H1 (cell line): ENCODE results near the gene PRR36.

Source experiments
- CHD1 ChIP-seq: IDR thresholded peaks from 2 replicates; pipeline ENCODE4 v1.6.1; 2012; ENCODE audit warnings: low read depth, low read length, improper control_type of control experiment
- CTCF ChIP-seq, 3 experiments: IDR thresholded peaks; 1 replicate in 2 of 3; 2 replicates in 1 of 3; pipeline versions ENCODE4 v1.5.1 to v1.6.1; 2011; ENCODE audit warnings: low read length in 3 of 3, mild to moderate bottlenecking in 3 of 3, inconsistent platforms in 2 of 3, low read depth in 1 of 3, moderate library complexity in 1 of 3; ENCODE audit not compliant: insufficient read depth in 1 of 3; ENCODE audit errors: control extremely low read depth in 1 of 3
- E2F6 ChIP-seq: IDR thresholded peaks from 2 replicates; pipeline ENCODE4 v1.6.1; 2012; ENCODE audit warnings: inconsistent platforms
- EP300 ChIP-seq, 2 experiments: IDR thresholded peaks; 1 replicate in 1 of 2; 2 replicates in 1 of 2; pipeline ENCODE4 v1.6.1; 2011 to 2012; ENCODE audit warnings: low read depth in 2 of 2, low read length in 2 of 2, mild to moderate bottlenecking in 2 of 2, borderline replicate concordance in 1 of 2, inconsistent platforms in 1 of 2, moderate library complexity in 1 of 2
- EZH2 ChIP-seq: fragments of 200-600 bp; sonication (generic); IDR thresholded peaks from 2 replicates; pipeline ENCODE4 v1.7.1; 2012; ENCODE audit warnings: low read depth, mild to moderate bottlenecking, moderate library complexity, low read length, inconsistent platforms; ENCODE audit not compliant: severe bottlenecking
- FOSL1 ChIP-seq: IDR thresholded peaks from 2 replicates; pipeline ENCODE4 v1.6.1; 2011; ENCODE audit warnings: mild to moderate bottlenecking, low read depth, low read length, moderate library complexity; ENCODE audit not compliant: insufficient read depth
- JUND ChIP-seq: IDR thresholded peaks from 2 replicates; pipeline ENCODE4 v1.6.1; 2011; ENCODE audit warnings: mild to moderate bottlenecking, improper control_type of control experiment, low read length
- MAFK ChIP-seq: IDR thresholded peaks from 2 replicates; pipeline ENCODE4 v1.6.1; 2012; ENCODE audit warnings: low read depth, mild to moderate bottlenecking, improper control_type of control experiment, low read length
- MAX ChIP-seq: IDR thresholded peaks from 2 replicates; pipeline ENCODE4 v1.6.1; 2012; ENCODE audit warnings: inconsistent platforms
- POLR2A ChIP-seq, 2 experiments: IDR thresholded peaks; 1 replicate in 1 of 2; 2 replicates in 1 of 2; pipeline ENCODE4 v1.6.1; 2011; ENCODE audit warnings: low read depth in 2 of 2, low read length in 2 of 2, mild to moderate bottlenecking in 2 of 2; ENCODE audit errors: control extremely low read depth in 1 of 2
- RNF2 ChIP-seq: fragments of 200-900, 300-1000 bp; sonication (generic); IDR thresholded peaks from 2 replicates; pipeline ENCODE4 v1.7.1; 2016; ENCODE audit warnings: borderline replicate concordance, low read depth, mild to moderate bottlenecking, antibody characterized with exemption, low read length; ENCODE audit not compliant: poor library complexity, severe bottlenecking; ENCODE audit errors: missing control alignments
- TAF7 ChIP-seq: optimal IDR thresholded peaks from 2 replicates; pipeline ENCODE3; 2011; ENCODE audit warnings: low read depth, mild to moderate bottlenecking, inconsistent platforms, low read length, moderate library complexity, borderline replicate concordance
- USF2 ChIP-seq: IDR thresholded peaks from 2 replicates; pipeline ENCODE4 v1.6.1; 2011; ENCODE audit warnings: low read length, improper control_type of control experiment
- ZNF274 ChIP-seq: IDR thresholded peaks from 2 replicates; pipeline ENCODE4 v1.7.0; 2012; ENCODE audit warnings: low read length, borderline replicate concordance; ENCODE audit errors: extremely low read depth

- TF ChIP-seq JUND, result no peak
- no peak for TF ChIP-seq CTCF (IDR thresholded peaks at IDR 0.05; ENCODE audit: control extremely low read depth in 1 of 3, insufficient read depth in 1 of 3, low read depth in 1 of 3, low read length in 3 of 3)
- no peak for TF ChIP-seq FOSL1
- no peak for TF ChIP-seq RNF2
- TF ChIP-seq EP300 (IDR thresholded peaks at IDR 0.05; ENCODE audit: borderline replicate concordance in 1 of 2, low read depth in 2 of 2, low read length in 2 of 2), result no peak
- no peak for TF ChIP-seq MAX
- no peak for TF ChIP-seq POLR2A (IDR thresholded peaks at IDR 0.05; ENCODE audit: control extremely low read depth in 1 of 2, low read depth in 2 of 2, low read length in 2 of 2)
- TF ChIP-seq EZH2, result no peak
- no peak for TF ChIP-seq MAFK
- no peak for TF ChIP-seq USF2
- no peak for TF ChIP-seq ZNF274
- no peak for TF ChIP-seq E2F6
- no peak for TF ChIP-seq TAF7
- TF ChIP-seq CHD1, result no peak
Observed at GRCh38 chr19:7822910-7823515, 51.2 kb downstream of the PRR36 start.
